A549 (cell line): Measurements from ENCODE around the gene KMO. TPM values are rescaled to one million over a fixed set of nuclear protein-coding genes. Genes with fewer than 3 reads are reported as not detected.
A peak's percentile ranks its signal among the peaks of the same experiment; 100 is the strongest.

Source experiments
- ATAC-seq, 2 experiments: fragments of 200-7000 bp in 1 of 2; fragments of >200 bp in 1 of 2; cut with Nextera tagmentation in 1 of 2; cut with Tn5 transposase in 1 of 2; 3 replicates each; pipeline versions ENCODE4 v1.8.0 to v1.9.1; 2018 to 2020; ENCODE audit warnings: mild to moderate bottlenecking in 1 of 2, moderate library complexity in 1 of 2
- CTCF ChIA-PET: fragments of 300-600 bp; sonication (Branson Sonifier 250); formaldehyde crosslinking; extraction: SDS; loops from one replicate; lab custom pipeline; 2021; ENCODE audit warnings: antibody characterized with exemption, inconsistent platforms; lab: Yijun Ruan, JAX
- POLR2A ChIA-PET: fragments of 350-600 bp; formaldehyde crosslinking; extraction: SDS; loops from one replicate; lab custom pipeline; 2021; ENCODE audit warnings: antibody characterized with exemption, inconsistent platforms; lab: Yijun Ruan, JAX
- DNase-seq, 2 experiments: peaks; one replicate each; pipeline versions ENCODE4 v3.0.0 to v3.0.0-alpha.2; 2011 to 2016; ENCODE audit warnings: low read depth in 1 of 2, low spot score in 1 of 2
- FAIRE-seq: peaks from 2 replicates; lab custom pipeline; 2011; peaks lifted over from hg19 to GRCh38; lab: Jason Lieb, UNC
- H3K27ac ChIP-seq, 2 experiments: fragments of >200 bp; sonication (Bioruptor Twin); formaldehyde crosslinking; 3 replicates each; pipeline ENCODE4 v1.5.1; 2016 to 2017
- H3K4me1 ChIP-seq: fragments of >200 bp; sonication (Bioruptor Twin); formaldehyde crosslinking; 3 replicates; pipeline ENCODE4 v1.6.1; 2016
- H3K4me2 ChIP-seq: fragments of >200 bp; sonication (Bioruptor Twin); formaldehyde crosslinking; 3 replicates; pipeline ENCODE4 v1.6.1; 2016
- H3K4me3 ChIP-seq: fragments of >200 bp; sonication (Bioruptor Twin); formaldehyde crosslinking; 3 replicates; pipeline ENCODE4 v1.5.1; 2016
- H3K9me3 ChIP-seq: fragments of >200 bp; sonication (Bioruptor Twin); formaldehyde crosslinking; 3 replicates; pipeline ENCODE4 v1.6.1; 2016
- CEBPB ChIP-seq, 2 experiments: fragments of >200 bp in 1 of 2; sonication (Bioruptor Twin) in 1 of 2; formaldehyde crosslinking in 1 of 2; IDR thresholded peaks; 2 replicates each; pipeline ENCODE4 v1.6.1; 2012 to 2016
- E2F6 ChIP-seq: IDR thresholded peaks from 2 replicates; pipeline ENCODE4 v1.6.1; 2012; ENCODE audit warnings: low read depth, borderline replicate concordance
- EHMT2 ChIP-seq: fragments of 200-600 bp; sonication (generic); IDR thresholded peaks from 2 replicates; pipeline ENCODE4 v1.6.1; 2016; ENCODE audit warnings: antibody characterized with exemption, low read depth, mild to moderate bottlenecking, moderate library complexity
- EP300 ChIP-seq, 2 experiments: fragments of >200 bp; sonication (Bioruptor Twin); formaldehyde crosslinking; IDR thresholded peaks; 2 replicates in 1 of 2; 3 replicates in 1 of 2; pipeline ENCODE4 v1.6.1; 2016 to 2017
- FOSB ChIP-seq: fragments of 250-450 bp; sonication (Bioruptor Pico); IDR thresholded peaks from 2 replicates; pipeline ENCODE4 v1.5.0; 2020; ENCODE audit warnings: mild to moderate bottlenecking, moderate library complexity
- HDAC2 ChIP-seq: fragments of 200-600 bp; sonication (generic); IDR thresholded peaks from 2 replicates; pipeline ENCODE4 v1.6.1; 2016
- HOXA7 ChIP-seq: fragments of 250-450 bp; sonication (Bioruptor Pico); IDR thresholded peaks from 2 replicates; pipeline ENCODE4 v1.5.0; 2020; ENCODE audit warnings: mild to moderate bottlenecking, moderate library complexity
- PHF8 ChIP-seq: fragments of 200-600 bp; sonication (generic); IDR thresholded peaks from 2 replicates; pipeline ENCODE4 v1.6.1; 2016; ENCODE audit warnings: low read depth, mild to moderate bottlenecking, antibody characterized with exemption, moderate library complexity, borderline replicate concordance
- RCOR1 ChIP-seq: fragments of 150-350 bp; IDR thresholded peaks from 2 replicates; pipeline ENCODE4 v1.6.1; 2014; ENCODE audit warnings: antibody characterized with exemption, low read length, low read depth
- REST ChIP-seq: fragments of 200-600 bp; sonication (generic); IDR thresholded peaks from 2 replicates; pipeline ENCODE4 v1.6.1; 2016; ENCODE audit warnings: antibody characterized with exemption, mild to moderate bottlenecking, moderate library complexity
- RFX5 ChIP-seq: fragments of 450-650 bp; IDR thresholded peaks from 2 replicates; pipeline ENCODE4 v1.7.1; 2014; ENCODE audit warnings: antibody characterized with exemption, mild to moderate bottlenecking, moderate library complexity
- SMC3 ChIP-seq: fragments of >200 bp; sonication (Bioruptor Twin); formaldehyde crosslinking; IDR thresholded peaks from 3 replicates; pipeline ENCODE4 v1.6.1; 2018; ENCODE audit warnings: inconsistent platforms
- TP53 ChIP-seq: fragments of 250-450 bp; sonication (Bioruptor Pico); IDR thresholded peaks from 2 replicates; pipeline ENCODE4 v1.5.0; 2021; ENCODE audit warnings: mild to moderate bottlenecking, moderate library complexity
- USF2 ChIP-seq: fragments of 450-650 bp; IDR thresholded peaks from 2 replicates; pipeline ENCODE4 v1.6.1; 2014; ENCODE audit warnings: antibody characterized with exemption
- ZC3H11A ChIP-seq: fragments of 450-650 bp; IDR thresholded peaks from 2 replicates; pipeline ENCODE4 v1.6.1; 2014; ENCODE audit warnings: antibody characterized with exemption, mild to moderate bottlenecking
- ZSCAN20 ChIP-seq: fragments of 250-450 bp; sonication (Bioruptor Pico); IDR thresholded peaks from 2 replicates; pipeline ENCODE4 v1.8.0; 2022; ENCODE audit warnings: mild to moderate bottlenecking, moderate library complexity
- WGBS: methylation state at CpG from one replicate; pipeline ENCODE4 v1.1.6; 2017; ENCODE audit errors: missing lambda C conversion rate; 5-methylcytosine and 5-hydroxymethylcytosine counted together
- polyA plus RNA-seq, 4 experiments: library from polyadenylated mRNA; depleted of rRNA in 3 of 4; stranded (reverse); fragments of >200 nt; fragmentation: RNase III in 1 of 4; extraction: RNeasy Plus Mini Kit Qiagen cat#74134 plus additional on column Dnase treatment in 1 of 4; gene quantifications; 2 replicates in 3 of 4; 3 replicates in 1 of 4; pipeline ENCODE4 v1.2.3, GENCODE V29; 2011 to 2017

Gene KMO
- polyA plus RNA-seq, 2 of the 4 experiments (the other 2 are of a cell fraction) = 0.35 to 0.47 TPM

GRCh38 chr1:241638099-241638682 lies 106.0 kb downstream of the KMO start:
- Histone ChIP-seq H3K27ac (peak overlapping the region; percentile 64 to 89), H3K9me3 (no peaks in the 10 kb centered on the region; the same call in 1 of the 3 replicates), H3K4me2 (peak overlapping the region; percentile 88), H3K4me3 (peak overlapping the region; percentile 74), H3K4me1 (peaks cover 43% of the 10 kb centered on the region)
- ChIA-PET CTCF (interaction anchor here (0.7 to 4.2 kb wide), 8 partner anchors 8 to 197 kb away, joined by 3 to 24 read pairs (median 4); no protein-coding TSS in a partner anchor), POLR2A (no interaction called here)
- no peak for TF ChIP-seq HOXA7 (CRISPR knock-in tag)
- TF ChIP-seq TP53 (CRISPR knock-in tag) = no peak
- TF ChIP-seq ZSCAN20 (CRISPR knock-in tag) = no peak
- TF ChIP-seq REST = no peak
- TF ChIP-seq SMC3 = no peak
- no peak for TF ChIP-seq HDAC2
- TF ChIP-seq EHMT2 = no peak
- no peak for TF ChIP-seq EP300 (IDR thresholded peaks at IDR 0.05)
- no peak for TF ChIP-seq RFX5
- TF ChIP-seq ZC3H11A = no peak
- TF ChIP-seq RCOR1 = no peak
- DNase-seq (no peak), FAIRE-seq (no peak), ATAC-seq (no peak)
- WGBS = 26% methylated on average over 5 of the region's 5 CpGs

GRCh38 chr1:241638909-241639622 lies 106.9 kb downstream of the KMO start:
- H3K9me3 ChIP-seq = no peaks in the 10 kb centered on the region; the same call in 1 of the 3 replicates
- no peak for DNase-seq
- H3K27ac ChIP-seq = peak overlapping the region; percentile 89 to 98
- no peak for FAIRE-seq
- H3K4me2 ChIP-seq = peak overlapping the region; percentile 88
- WGBS = 2% methylated on average over 11 of the region's 11 CpGs
- CTCF ChIA-PET = interaction anchor here (1.5 to 4.2 kb wide), 2 partner anchors 28 to 196 kb away, joined by 4 to 24 read pairs; no protein-coding TSS in a partner anchor
- TF ChIP-seq FOSB (CRISPR knock-in tag) (no peak), CEBPB (IDR thresholded peaks at IDR 0.05) (no peak), EHMT2 (no peak), USF2 (no peak)
- ATAC-seq = no peak
- peak overlapping the region; percentile 74 for H3K4me3 ChIP-seq
- peaks cover 41% of the 10 kb centered on the region for H3K4me1 ChIP-seq
- POLR2A ChIA-PET = no interaction called here

GRCh38 chr1:241639623-241640148 lies 107.5 kb downstream of the KMO start:
- peak; percentile 65 to 67 for DNase-seq

More at GRCh38 chr1:241639623-241640148, 107.5 kb downstream of the KMO start:
- ChIA-PET CTCF (interaction anchor here (1.5 to 4.2 kb wide), 4 partner anchors 13 to 34 kb away, joined by 8 to 24 read pairs (median 10); no protein-coding TSS in a partner anchor), POLR2A (interaction anchor here (0.6 to 1.8 kb wide), 7 partner anchors 10 to 85 kb away, joined by 3 to 9 read pairs (median 4); partner anchors contain the start of gene WDR64)
- TF ChIP-seq SMC3 = peak; percentile 24; the same call in 1 of the 3 replicates
- TF ChIP-seq PHF8 = peak; percentile 48; the same call in 1 of the 2 replicates
- no peak for TF ChIP-seq E2F6
- Histone ChIP-seq H3K9me3 (no peaks in the 10 kb centered on the region; the same call in 1 of the 3 replicates), H3K4me3 (peak overlapping the region; percentile 74), H3K27ac (peak overlapping the region; percentile 89 to 98), H3K4me2 (peak overlapping the region; percentile 88), H3K4me1 (peaks cover 41% of the 10 kb centered on the region)
- 0% methylated on average over 23 of the region's 42 CpGs for WGBS
- FAIRE-seq (no peak), ATAC-seq (peak; percentile 67 to 78)
